DLD1 (cell line): Measurements from ENCODE around the gene TMEM219.
"Not testable (repeated sequence)": the region's sequence is repeated elsewhere in the genome, so short reads cannot be mapped to it uniquely, and the experiment has no call there.

Experiments used
- in situ Hi-C: cut with HindIII; loops from 2 replicates; pipeline ENCODE4 v1.10.0; 2017; ENCODE audit warnings: low sequenced_read_pairs

The TMEM219 gene

DNA sequence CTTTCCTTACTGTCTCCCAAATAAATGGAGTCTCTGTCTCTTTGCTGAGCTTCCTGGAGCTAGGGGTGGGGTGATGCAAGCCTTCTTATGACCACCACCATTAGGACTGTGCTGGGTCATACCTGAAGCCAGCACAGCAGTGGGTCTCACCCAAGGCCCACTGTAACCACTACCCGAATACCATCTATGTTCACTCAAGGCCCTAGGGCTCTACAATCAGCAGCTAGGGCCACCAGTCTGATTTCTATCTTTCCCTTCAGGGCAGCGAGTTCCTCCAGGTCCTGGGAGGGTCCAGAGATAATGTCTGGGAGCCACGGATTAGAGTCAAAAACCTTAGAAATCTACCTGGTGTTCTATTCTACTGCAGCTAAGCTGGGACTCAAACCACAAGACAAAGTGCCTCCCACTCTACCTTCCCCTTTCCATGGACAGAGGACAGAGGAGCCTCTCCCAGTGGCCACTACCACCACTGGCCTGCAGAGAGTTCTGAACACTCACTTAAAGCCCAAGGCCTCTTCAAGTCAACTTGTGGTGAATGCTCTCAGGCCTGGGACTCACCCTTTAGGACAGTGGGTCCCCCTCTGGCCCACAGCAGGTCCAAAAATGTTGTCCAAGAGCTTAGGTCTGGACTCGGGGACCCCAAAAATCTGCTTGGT, 10.9 kb upstream of the TMEM219 start:
- in situ Hi-C loops = no loop called here

GRCh38 chr16:29951625-29952365, 10.1 kb upstream of the TMEM219 start:
- in situ Hi-C loops = no loop called here

- in situ Hi-C loops = no loop called here
These were observed 3.1 kb upstream of the TMEM219 start for GRCh38 chr16:29958756-29959155.

DNA sequence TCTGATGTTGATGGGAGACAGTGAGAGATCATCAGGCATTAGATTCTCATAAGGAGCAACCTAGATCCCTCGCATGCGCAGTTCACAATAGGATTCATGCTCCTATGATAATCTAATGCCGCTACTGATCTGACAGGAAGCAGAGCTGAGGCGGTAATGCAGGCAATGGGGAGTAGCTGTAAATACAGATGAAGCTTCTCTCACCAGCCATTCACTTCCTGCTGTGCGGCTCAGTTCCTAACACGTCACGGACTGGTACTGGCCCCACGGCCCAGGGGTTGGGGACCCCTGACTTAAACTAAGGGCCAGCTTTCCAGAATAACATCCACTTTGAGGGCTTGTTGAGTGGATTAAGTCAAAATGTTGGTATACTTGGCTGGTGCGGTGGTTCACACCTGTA, 2.6 kb upstream of the TMEM219 start:
- in situ Hi-C loops = no loop called here

GRCh38 chr16:29959821-29960220, 2.1 kb upstream of the TMEM219 start:
- in situ Hi-C loops = not testable (repeated sequence)

DNA sequence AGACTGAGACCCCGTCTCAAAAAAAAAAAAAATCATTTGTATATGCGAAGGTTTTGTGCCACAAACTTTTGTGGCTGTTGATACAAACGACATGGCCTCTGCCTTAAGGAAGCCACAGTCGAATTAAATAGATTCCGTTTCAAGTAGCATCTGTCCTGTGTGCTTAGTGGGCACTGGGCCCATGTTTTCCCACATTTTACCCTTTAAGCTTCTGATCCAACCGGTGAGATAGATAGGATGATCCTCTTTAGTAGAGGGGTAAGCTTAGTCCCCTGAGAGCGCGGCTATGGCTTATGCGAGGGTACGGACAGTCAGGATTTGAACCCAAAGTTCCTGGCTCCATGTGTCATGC, 776 bp upstream of the TMEM219 start:
- in situ Hi-C loops = no loop called here

DNA sequence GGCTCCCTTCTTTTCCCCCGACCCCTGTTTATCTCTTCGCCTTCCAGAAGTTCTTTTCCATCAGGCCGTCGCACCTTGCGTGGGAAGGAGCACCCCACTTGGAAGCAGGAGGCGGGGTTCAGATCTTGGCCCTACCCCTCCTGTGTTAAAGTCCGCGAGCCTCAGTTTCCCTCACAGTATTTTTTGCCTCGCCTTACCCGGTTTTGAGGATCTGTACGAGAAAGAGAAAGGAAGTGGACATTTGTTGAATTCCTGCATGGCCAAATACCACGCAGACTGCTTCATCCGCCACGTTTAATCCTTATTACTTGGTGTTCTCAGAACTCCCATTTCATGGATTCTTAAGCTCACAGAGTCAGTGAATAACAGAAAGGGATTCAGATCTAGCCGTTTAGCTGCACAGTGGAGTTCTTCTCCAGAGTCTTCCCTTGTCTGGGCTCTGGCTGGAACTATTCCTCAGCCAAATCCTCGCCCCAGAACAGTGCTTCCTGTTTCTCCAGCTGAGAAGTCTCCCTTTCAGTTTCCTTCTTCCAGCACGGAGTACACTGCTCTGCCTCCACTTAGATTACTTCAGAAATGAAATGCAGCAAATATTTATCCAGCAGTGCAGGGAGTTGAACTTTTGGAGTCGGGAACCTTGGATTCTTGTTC, 590 bp downstream of the TMEM219 start:
- in situ Hi-C loops = no loop called here

DNA sequence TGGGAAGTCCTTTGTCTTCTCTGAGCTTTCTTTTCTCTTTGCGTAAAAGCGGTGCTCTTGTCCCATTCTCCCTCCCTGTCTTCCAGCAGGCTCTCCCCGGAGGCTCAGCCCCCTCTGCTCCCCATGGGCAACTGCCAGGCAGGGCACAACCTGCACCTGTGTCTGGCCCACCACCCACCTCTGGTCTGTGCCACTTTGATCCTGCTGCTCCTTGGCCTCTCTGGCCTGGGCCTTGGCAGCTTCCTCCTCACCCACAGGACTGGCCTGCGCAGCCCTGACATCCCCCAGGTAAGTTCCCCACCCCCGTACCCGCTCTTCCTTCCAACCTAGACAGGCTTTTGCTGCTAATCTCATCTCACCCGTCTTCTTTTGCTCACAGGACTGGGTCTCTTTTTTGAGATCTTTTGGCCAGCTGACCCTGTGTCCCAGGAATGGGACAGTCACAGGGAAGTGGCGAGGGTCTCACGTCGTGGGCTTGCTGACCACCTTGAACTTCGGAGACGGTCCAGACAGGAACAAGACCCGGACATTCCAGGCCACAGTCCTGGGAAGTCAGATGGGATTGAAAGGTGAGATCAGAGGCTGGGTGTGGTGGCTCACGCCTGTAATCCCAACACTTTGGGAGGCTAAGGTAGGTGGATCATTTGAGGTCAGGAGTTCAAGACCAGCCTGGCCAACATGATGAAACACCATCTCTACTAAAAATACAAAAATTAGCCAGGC, 1.3 kb downstream of the TMEM219 start:
- in situ Hi-C loops = no loop called here

GRCh38 chr16:29968205-29968604, 6.3 kb downstream of the TMEM219 start:
- in situ Hi-C loops = no loop called here

- in situ Hi-C loops = no loop called here
These were observed 9.4 kb downstream of the TMEM219 start for GRCh38 chr16:29971304-29971703.

DNA sequence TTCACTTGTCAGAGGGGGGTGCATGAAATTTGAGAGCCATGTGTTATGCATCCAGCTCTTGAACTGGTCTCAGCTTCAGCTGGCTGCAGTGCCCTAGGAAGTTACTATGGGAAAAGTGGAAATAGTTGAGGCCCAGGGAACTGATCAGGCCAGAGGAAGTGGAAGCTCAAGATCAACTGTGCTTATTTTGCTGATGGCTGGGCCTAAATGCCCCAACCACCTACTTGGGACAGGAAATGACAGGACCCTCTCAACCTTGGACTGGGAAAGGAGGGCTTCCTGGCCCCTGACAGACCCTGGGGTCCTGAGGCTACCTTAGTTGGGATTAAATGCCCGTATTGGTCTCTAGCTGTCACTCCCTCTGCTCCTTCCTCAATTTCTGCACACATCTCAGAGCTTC, 10.6 kb downstream of the TMEM219 start:
- in situ Hi-C loops = no loop called here

DNA sequence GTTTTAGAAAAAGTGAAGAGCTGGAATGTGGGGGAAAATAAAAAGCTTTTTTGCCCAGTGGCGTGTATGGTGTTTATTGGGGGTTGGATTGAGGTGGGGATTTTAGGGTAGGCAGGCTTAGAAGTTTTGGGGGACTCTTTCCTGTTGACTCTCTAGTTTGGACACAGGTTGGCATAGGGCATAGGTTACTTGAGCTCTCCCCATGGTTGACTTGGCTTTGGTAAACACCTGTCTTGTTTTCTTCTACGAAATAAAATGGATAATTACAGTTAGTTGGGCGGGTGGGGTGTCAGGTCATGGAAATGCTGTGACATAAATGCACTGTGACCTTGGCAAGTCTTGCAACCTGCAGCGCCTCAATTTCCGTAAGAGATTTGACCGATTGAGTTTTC, 11.1 kb downstream of the TMEM219 start:
- in situ Hi-C loops = no loop called here

GRCh38 chr16:29973384-29974246, 11.7 kb downstream of the TMEM219 start, which contains the start of gene TAOK2:
TSS of gene TAOK2 (plus strand) at chr16:29973868. CDS start at chr16:29977773, 3,905 bp downstream.
- in situ Hi-C loops = no loop called here

DNA sequence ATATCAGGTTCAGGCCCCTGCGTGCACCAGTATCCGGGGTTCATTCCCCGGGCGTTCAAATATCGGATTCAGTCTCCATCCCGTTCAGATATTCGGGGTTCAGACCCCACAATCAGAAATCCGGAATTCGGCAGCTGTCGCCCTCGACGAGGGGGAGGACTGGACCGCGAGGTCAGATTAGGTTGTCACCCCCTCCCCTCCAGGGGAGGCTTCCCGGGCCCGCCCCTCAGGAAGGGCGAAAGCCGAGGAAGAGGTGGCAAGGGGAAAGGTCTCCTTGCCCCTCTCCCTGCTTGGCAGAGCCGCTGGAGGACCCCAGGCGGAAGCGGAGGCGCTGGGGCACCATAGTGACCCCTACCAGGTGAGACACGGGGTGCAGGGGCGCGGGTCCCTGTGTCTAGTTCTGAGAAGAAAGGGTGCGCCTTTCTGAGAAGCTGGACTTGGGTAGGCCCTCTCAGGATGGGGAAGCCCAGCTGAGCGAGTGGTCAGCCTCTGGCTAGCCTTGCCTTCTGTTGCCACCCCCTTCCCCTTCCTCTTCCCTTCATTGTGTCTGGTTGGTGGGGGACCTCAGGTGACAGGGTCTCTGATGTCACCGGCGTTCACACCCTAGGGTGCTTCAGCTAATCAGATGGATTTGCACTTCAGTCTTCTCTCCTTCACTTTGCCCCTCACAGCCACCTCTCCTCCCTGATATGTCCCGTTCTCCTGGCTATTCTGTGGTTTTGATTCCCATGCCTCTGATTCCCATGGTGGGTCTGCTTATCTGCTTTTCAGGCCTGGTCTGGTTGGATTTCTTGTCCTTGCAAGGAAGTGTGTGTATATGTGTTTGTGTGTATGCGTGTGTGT, 12.6 kb downstream of the TMEM219 start:
- in situ Hi-C loops = no loop called here

DNA sequence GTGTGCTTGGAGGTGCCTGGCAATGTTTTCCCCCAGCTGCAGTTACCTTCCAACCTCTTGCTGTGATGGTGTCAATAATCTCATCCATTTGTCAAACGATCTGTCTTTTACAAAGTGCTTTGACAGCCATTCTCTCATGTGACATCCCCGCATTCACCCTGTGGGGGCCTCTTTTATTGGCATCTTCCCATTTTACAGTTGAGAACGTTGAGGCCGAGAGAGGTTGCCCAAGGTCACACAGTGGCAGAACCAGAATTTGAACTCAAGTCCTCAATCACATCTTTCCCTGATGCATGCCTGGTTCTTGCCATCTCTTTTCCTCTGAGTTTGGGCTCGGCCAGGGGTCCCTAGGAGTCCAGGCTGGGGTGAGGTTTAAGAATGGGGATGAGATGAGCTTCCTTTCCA, 13.3 kb downstream of the TMEM219 start:
- in situ Hi-C loops = no loop called here

GRCh38 chr16:29975811-29976511, 14.1 kb downstream of the TMEM219 start:
- in situ Hi-C loops = no loop called here

GRCh38 chr16:29977063-29977825, 15.4 kb downstream of the TMEM219 start:
- in situ Hi-C loops = no loop called here

GRCh38 chr16:29978081-29978480, 16.2 kb downstream of the TMEM219 start:
- in situ Hi-C loops = no loop called here
